Peyer's patch (tissue), 4 donors: ENCODE data around the gene FAM200A.

ENCODE experiments used
- POLR2A ChIP-seq, 2 donors: fragments of 450-650 bp; IDR thresholded peaks; one replicate each; pipeline ENCODE4 v1.5.1; 2017; ENCODE audit warnings: antibody characterized with exemption in 2 of 2, mild to moderate bottlenecking in 2 of 2, moderate library complexity in 2 of 2
- TF ChIP-seq, protein P1 (sequence below), 6 experiments: fragments of 450-650 bp in 4 of 6; fragments of 200-600 bp in 2 of 6; sonication (generic) in 1 of 6; IDR thresholded peaks; one replicate each; pipeline ENCODE4 v1.5.1; 2017 to 2019; ENCODE audit warnings: antibody characterized with exemption in 6 of 6, mild to moderate bottlenecking in 3 of 6, moderate library complexity in 1 of 6

DNA sequence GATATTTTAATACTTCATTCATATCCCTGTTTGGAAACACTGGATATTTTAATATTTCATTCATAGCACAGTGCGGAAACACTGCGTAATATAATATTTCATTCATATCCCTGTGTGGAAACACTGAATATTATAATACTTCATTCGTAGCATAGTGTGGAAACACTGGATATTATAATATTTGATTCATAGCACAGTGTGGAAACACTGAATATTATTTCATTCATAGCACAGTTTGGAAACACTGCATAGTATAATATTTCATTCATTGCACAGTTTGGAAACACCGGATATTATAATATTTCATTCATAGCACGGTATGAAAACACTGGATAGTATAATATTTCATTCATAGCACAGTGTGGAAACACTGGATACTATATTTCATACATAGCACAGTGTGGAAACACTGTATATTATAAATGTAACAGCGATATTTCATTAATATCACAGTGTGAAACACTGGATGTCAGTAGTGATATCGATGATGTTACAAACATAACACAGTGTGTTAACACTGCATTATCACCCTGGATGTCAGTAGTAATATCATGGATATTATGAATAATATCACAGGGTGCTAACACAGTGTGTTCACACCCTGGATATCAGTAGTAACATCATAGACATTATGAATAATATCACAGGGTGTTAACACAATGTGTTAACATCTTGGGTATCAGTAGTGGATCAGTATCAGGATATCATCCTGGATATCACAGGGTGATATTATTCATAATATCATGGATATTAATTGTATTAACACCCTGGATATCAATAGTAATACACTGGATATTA, 43.2 kb upstream of the FAM200A start:
- TF ChIP-seq, protein P1, sequence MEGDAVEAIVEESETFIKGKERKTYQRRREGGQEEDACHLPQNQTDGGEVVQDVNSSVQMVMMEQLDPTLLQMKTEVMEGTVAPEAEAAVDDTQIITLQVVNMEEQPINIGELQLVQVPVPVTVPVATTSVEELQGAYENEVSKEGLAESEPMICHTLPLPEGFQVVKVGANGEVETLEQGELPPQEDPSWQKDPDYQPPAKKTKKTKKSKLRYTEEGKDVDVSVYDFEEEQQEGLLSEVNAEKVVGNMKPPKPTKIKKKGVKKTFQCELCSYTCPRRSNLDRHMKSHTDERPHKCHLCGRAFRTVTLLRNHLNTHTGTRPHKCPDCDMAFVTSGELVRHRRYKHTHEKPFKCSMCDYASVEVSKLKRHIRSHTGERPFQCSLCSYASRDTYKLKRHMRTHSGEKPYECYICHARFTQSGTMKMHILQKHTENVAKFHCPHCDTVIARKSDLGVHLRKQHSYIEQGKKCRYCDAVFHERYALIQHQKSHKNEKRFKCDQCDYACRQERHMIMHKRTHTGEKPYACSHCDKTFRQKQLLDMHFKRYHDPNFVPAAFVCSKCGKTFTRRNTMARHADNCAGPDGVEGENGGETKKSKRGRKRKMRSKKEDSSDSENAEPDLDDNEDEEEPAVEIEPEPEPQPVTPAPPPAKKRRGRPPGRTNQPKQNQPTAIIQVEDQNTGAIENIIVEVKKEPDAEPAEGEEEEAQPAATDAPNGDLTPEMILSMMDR (IDR thresholded peaks at IDR 0.05), result no peak
- no peak for TF ChIP-seq POLR2A (IDR thresholded peaks at IDR 0.05)
